SU-DHL-6 (cell line): ENCODE results near the gene ZIC1.

Experiments
- H2AFZ ChIP-seq: fragments of 200-600 bp; sonication (generic); 2 replicates; pipeline ENCODE4 v1.6.1; 2014; ENCODE audit warnings: low read depth, mild to moderate bottlenecking, moderate library complexity, mixed read lengths, antibody characterized with exemption, low read length; ENCODE audit not compliant: severe bottlenecking
- H3F3A ChIP-seq: fragments of 200-600 bp; shearing (Covaris generic); 2 replicates; pipeline ENCODE4 v1.6.0; 2016; ENCODE audit warnings: antibody characterized with exemption, mild to moderate bottlenecking; ENCODE audit not compliant: insufficient read depth
- H3K27ac ChIP-seq: fragments of 200-600 bp; sonication (generic); 2 replicates; pipeline ENCODE4 v1.5.1; 2016; ENCODE audit warnings: low read depth, mild to moderate bottlenecking, low read length, moderate library complexity, mixed read lengths
- H3K27me3 ChIP-seq: fragments of 200-600 bp; sonication (generic), shearing (Covaris generic); 2 replicates; pipeline ENCODE4 v1.6.0; 2014; ENCODE audit warnings: mild to moderate bottlenecking, low read length
- H3K36me3 ChIP-seq: fragments of 200-600 bp; sonication (generic); 2 replicates; pipeline ENCODE4 v1.6.1; 2014; ENCODE audit warnings: mild to moderate bottlenecking, low read length, mixed read lengths
- H3K4me2 ChIP-seq: fragments of 300-600, 200-600 bp; shearing (Covaris generic), sonication (generic); 2 replicates; pipeline ENCODE4 v1.6.0; 2014; ENCODE audit warnings: low read length, low read depth, mild to moderate bottlenecking; ENCODE audit not compliant: poor library complexity, severe bottlenecking
- H3K4me3 ChIP-seq: fragments of 200-600 bp; sonication (generic); 2 replicates; pipeline ENCODE4 v1.5.1; 2014; ENCODE audit warnings: antibody characterized with exemption, low read length, mild to moderate bottlenecking, mixed read lengths; ENCODE audit not compliant: insufficient read depth, poor library complexity, severe bottlenecking
- H3K79me2 ChIP-seq: fragments of 200-600 bp; sonication (generic); 2 replicates; pipeline ENCODE4 v1.6.1; 2014; ENCODE audit warnings: mild to moderate bottlenecking, low read length, moderate library complexity; ENCODE audit not compliant: insufficient read depth
- H3K9ac ChIP-seq: fragments of 200-600 bp; sonication (generic); 2 replicates; pipeline ENCODE4 v1.7.0; 2014; ENCODE audit warnings: mild to moderate bottlenecking, low read length
- H3K9me2 ChIP-seq: fragments of 200-600 bp; sonication (generic); replicated peaks from 2 replicates; pipeline ENCODE4 v1.6.1; 2014; ENCODE audit warnings: low read length; ENCODE audit not compliant: insufficient read depth
- H3K9me3 ChIP-seq: fragments of 200-600 bp; sonication (generic); 2 replicates; pipeline ENCODE4 v1.6.1; 2014; ENCODE audit warnings: low read length, mixed read lengths; ENCODE audit not compliant: insufficient read depth
- H4K20me1 ChIP-seq: fragments of 200-600 bp; sonication (generic); 2 replicates; pipeline ENCODE4 v1.6.1; 2014; ENCODE audit warnings: low read depth, mild to moderate bottlenecking, antibody characterized with exemption, low read length, moderate library complexity, mixed read lengths
- CTCF ChIP-seq: fragments of 200-600 bp; sonication (generic); IDR thresholded peaks from one replicate; pipeline ENCODE4 v1.5.1; 2017; ENCODE audit warnings: antibody characterized with exemption, mild to moderate bottlenecking, low read length, moderate library complexity; ENCODE audit not compliant: insufficient read depth, poor library complexity, severe bottlenecking
- EZH2phosphoT487 ChIP-seq: fragments of 200-600 bp; sonication (generic), shearing (Covaris generic); conservative IDR thresholded peaks from 2 replicates; pipeline ENCODE4 v1.6.1; 2018; ENCODE audit warnings: mild to moderate bottlenecking, antibody characterized with exemption, low read length, moderate library complexity, mixed read lengths

Gene ZIC1

GRCh38 chr3:147367676-147368075 is 41.5 kb upstream of the ZIC1 start:
- H3F3A ChIP-seq = no peaks in the 10 kb centered on the region
- H3K4me3 ChIP-seq = no peak overlapping the region
- H3K27ac ChIP-seq = no peak overlapping the region
- H2AFZ ChIP-seq = no peak overlapping the region
- no peaks in the 10 kb centered on the region for H4K20me1 ChIP-seq
- H3K9me2 ChIP-seq = no peaks in the 10 kb centered on the region
- no peaks in the 10 kb centered on the region for H3K9me3 ChIP-seq
- H3K27me3 ChIP-seq = no peaks in the 10 kb centered on the region
- no peaks in the 10 kb centered on the region for H3K36me3 ChIP-seq
- no peaks in the 10 kb centered on the region for H3K79me2 ChIP-seq
- TF ChIP-seq EZH2phosphoT487 (no peak), CTCF (no peak)
- H3K9ac ChIP-seq = no peak overlapping the region
- no peak overlapping the region for H3K4me2 ChIP-seq

GRCh38 chr3:147368151-147368550 is 41.0 kb upstream of the ZIC1 start:
- no peaks in the 10 kb centered on the region for H3K27me3 ChIP-seq
- no peak for TF ChIP-seq EZH2phosphoT487
- TF ChIP-seq CTCF = no peak
- H3K9me3 ChIP-seq = no peaks in the 10 kb centered on the region
- H2AFZ ChIP-seq = no peak overlapping the region
- H3K9ac ChIP-seq = no peak overlapping the region
- H3K4me3 ChIP-seq = no peak overlapping the region
- no peak overlapping the region for H3K27ac ChIP-seq
- no peak overlapping the region for H3K4me2 ChIP-seq
- no peaks in the 10 kb centered on the region for H3K36me3 ChIP-seq
- H3K9me2 ChIP-seq = no peaks in the 10 kb centered on the region
- no peaks in the 10 kb centered on the region for H3F3A ChIP-seq
- H4K20me1 ChIP-seq = no peaks in the 10 kb centered on the region
- no peaks in the 10 kb centered on the region for H3K79me2 ChIP-seq

- no peaks in the 10 kb centered on the region for H3K36me3 ChIP-seq
- no peaks in the 10 kb centered on the region for H3K9me2 ChIP-seq
- no peaks in the 10 kb centered on the region for H3K9me3 ChIP-seq
- no peak overlapping the region for H3K27ac ChIP-seq
- no peak for TF ChIP-seq CTCF
- TF ChIP-seq EZH2phosphoT487 = no peak
- no peak overlapping the region for H3K9ac ChIP-seq
- no peak overlapping the region for H3K4me3 ChIP-seq
- no peak overlapping the region for H3K4me2 ChIP-seq
- H4K20me1 ChIP-seq = no peaks in the 10 kb centered on the region
- no peak overlapping the region for H2AFZ ChIP-seq
- H3K27me3 ChIP-seq = no peaks in the 10 kb centered on the region
- no peaks in the 10 kb centered on the region for H3K79me2 ChIP-seq
- no peaks in the 10 kb centered on the region for H3F3A ChIP-seq
These were observed 40.5 kb upstream of the ZIC1 start for GRCh38 chr3:147368561-147369221.
